ENCODE results near the gene MYCBP2.

- TF ChIP-seq CTCF (IDR thresholded peaks at IDR 0.05 in 8 of 11, conservative IDR thresholded peaks at IDR 0.05 in 3 of 11) (no peak), POLR2AphosphoS5 (IDR thresholded peaks at IDR 0.05) (no peak)
Observed at GRCh38 chr13:77207943-77208342, 119.0 kb downstream of the MYCBP2 start.
